Cerebellar cortex (tissue), 1 donor: Measurements from ENCODE around the gene PKDREJ.
A peak's percentile ranks its signal among the peaks of the same experiment; 100 is the strongest.
"Not testable (repeated sequence)": the region's sequence is repeated elsewhere in the genome, so short reads cannot be mapped to it uniquely, and the experiment has no call there.

Experiments
- DNase-seq: peaks from one replicate; pipeline ENCODE4 v3.0.0-alpha.2; 2015; ENCODE audit warnings: low spot score

Gene PKDREJ

GRCh38 chr22:46264520-46264919 is 1.4 kb upstream of the PKDREJ start:
- not testable (repeated sequence) for DNase-seq

- DNase-seq = no peak
These were observed 511 bp downstream of the PKDREJ start for GRCh38 chr22:46262449-46263215.

- no peak for DNase-seq
These were observed 3.1 kb downstream of the PKDREJ start for GRCh38 chr22:46260038-46260437.

GRCh38 chr22:46259374-46259773 is 3.8 kb downstream of the PKDREJ start:
- DNase-seq = no peak

- DNase-seq = no peak
These were observed 6.7 kb downstream of the PKDREJ start for GRCh38 chr22:46256358-46256958.

- no peak for DNase-seq
These were observed 11.2 kb downstream of the PKDREJ start for GRCh38 chr22:46251816-46252380.

GRCh38 chr22:46251266-46251665 is 11.9 kb downstream of the PKDREJ start:
- DNase-seq = no peak

- no peak for DNase-seq
These were observed 12.4 kb downstream of the PKDREJ start for GRCh38 chr22:46250783-46251125.

GRCh38 chr22:46250035-46250782 is 12.9 kb downstream of the PKDREJ start, which contains the start of gene CDPF1:
Gene CDPF1 (minus strand): TSS chr22:46250293. CDS start chr22:46248284, 2,009 bp downstream.
- DNase-seq = peak; percentile 84

GRCh38 chr22:46247443-46247975 is 15.6 kb downstream of the PKDREJ start:
- no peak for DNase-seq

GRCh38 chr22:46246178-46246577 is 17.0 kb downstream of the PKDREJ start:
- no peak for DNase-seq

- no peak for DNase-seq
These were observed 17.6 kb downstream of the PKDREJ start for GRCh38 chr22:46245511-46245910.

GRCh38 chr22:46244771-46245170 is 18.4 kb downstream of the PKDREJ start:
- no peak for DNase-seq

- no peak for DNase-seq
These were observed 21.1 kb downstream of the PKDREJ start for GRCh38 chr22:46242076-46242475.

- DNase-seq = peak; percentile 40
These were observed 21.6 kb downstream of the PKDREJ start for GRCh38 chr22:46241396-46242007.

GRCh38 chr22:46240907-46241306 is 22.2 kb downstream of the PKDREJ start:
- DNase-seq = no peak

GRCh38 chr22:46240506-46240905 is 22.6 kb downstream of the PKDREJ start:
- DNase-seq = no peak

GRCh38 chr22:46240073-46240472 is 23.1 kb downstream of the PKDREJ start:
- no peak for DNase-seq

- DNase-seq = no peak
These were observed 23.7 kb downstream of the PKDREJ start for GRCh38 chr22:46239261-46240048.

- no peak for DNase-seq
These were observed 24.6 kb downstream of the PKDREJ start for GRCh38 chr22:46238541-46238940.
